Heart left ventricle (tissue), 16 donors: Measurements from ENCODE around the gene KIFBP. TPM values are rescaled to one million over a fixed set of nuclear protein-coding genes. Genes with fewer than 3 reads are reported as not detected.
"Not testable (repeated sequence)": the region's sequence is repeated elsewhere in the genome, so short reads cannot be mapped to it uniquely, and the experiment has no call there.

Experiments
- ATAC-seq, 4 donors: fragments of 200-7000 bp; cut with Tn5 transposase; one replicate each; pipeline ENCODE4 v1.9.1; 2020 to 2022; ENCODE audit warnings: moderate library complexity in 4 of 4, mild to moderate bottlenecking in 3 of 4, moderate number of reproducible peaks in 1 of 4
- DNase-seq, 5 donors: peaks; one replicate each; pipeline ENCODE4 v3.0.0-alpha.2; 2020
- H3K27ac ChIP-seq, 12 donors: fragments of 200-600 bp; sonication (generic) in 4 of 12; one replicate each; pipeline versions ENCODE4 v1.5.0 to v1.8.0; 2016 to 2022; ENCODE audit warnings: mild to moderate bottlenecking in 2 of 12
- H3K27me3 ChIP-seq, 9 donors: fragments of 200-600 bp; sonication (generic) in 2 of 9; one replicate each; pipeline versions ENCODE4 v1.5.1 to v1.8.0; 2016 to 2022; ENCODE audit warnings: mild to moderate bottlenecking in 3 of 9
- H3K36me3 ChIP-seq, 9 donors: fragments of 200-600 bp; sonication (generic) in 2 of 9; one replicate each; pipeline versions ENCODE4 v1.5.0 to v1.8.0; 2018 to 2022; ENCODE audit warnings: mild to moderate bottlenecking in 2 of 9
- H3K4me1 ChIP-seq, 12 donors: fragments of 200-600 bp; sonication (generic) in 4 of 12; one replicate each; pipeline versions ENCODE4 v1.5.0 to v1.8.0; 2016 to 2022; ENCODE audit warnings: mild to moderate bottlenecking in 3 of 12
- H3K4me3 ChIP-seq, 12 donors: fragments of 200-600 bp; sonication (generic) in 4 of 12; one replicate each; pipeline versions ENCODE4 v1.5.0 to v1.8.0; 2017 to 2022; ENCODE audit warnings: mild to moderate bottlenecking in 9 of 12, moderate library complexity in 4 of 12
- H3K9me3 ChIP-seq, 12 donors: fragments of 200-600 bp; sonication (generic) in 4 of 12; one replicate each; pipeline versions ENCODE4 v1.5.0 to v1.8.0; 2016 to 2022; ENCODE audit warnings: mild to moderate bottlenecking in 1 of 12
- POLR2A ChIP-seq, 2 donors: fragments of 450-650 bp; IDR thresholded peaks; one replicate each; pipeline ENCODE4 v1.6.1; 2017; ENCODE audit warnings: antibody characterized with exemption in 2 of 2, mild to moderate bottlenecking in 2 of 2, moderate library complexity in 2 of 2
- WGBS, 4 donors: extraction: QIAGEN DNeasy Blood & Tissue Kit in 2 of 4; methylation state at CpG; one replicate each; pipeline versions ENCODE4 v1.1.5 to v1.1.7; 2013 to 2018; 5-methylcytosine and 5-hydroxymethylcytosine counted together
- intact Hi-C, 10 donors: fragments of 100-400 bp; cut with DNase I; formaldehyde crosslinking; loops; one replicate each; pipeline versions ENCODE4 v1.11.1 to v1.14.2; 2022
- polyA plus RNA-seq, 2 donors: library from polyadenylated mRNA; stranded (reverse); fragments of 200-250 nt; gene quantifications; one replicate each; pipeline ENCODE4 v1.2.3, GENCODE V29; 2013
- total RNA-seq, 9 donors: library from RNA; depleted of rRNA in 2 of 9; stranded (reverse); fragments of >200 nt in 2 of 9; fragmentation: NEBNext Ultra II Directional in 3 of 9; extraction: Animal tissue kit (Norgen Biotek cat#: 25700) in 3 of 9; gene quantifications; one replicate each; pipeline versions ENCODE4 v1.1.0 to v1.2.4, GENCODE V29; 2016 to 2023
- TF ChIP-seq, protein P1 (sequence below), 12 donors: fragments of 200-600 bp; sonication (generic) in 4 of 12; IDR thresholded peaks; one replicate each; pipeline versions ENCODE4 v1.5.0 to v1.8.0; 2018 to 2022; ENCODE audit warnings: antibody characterized with exemption in 12 of 12, mild to moderate bottlenecking in 5 of 12
- donor health status: ischemic (EF 13 %, LVEDD 7.1; RV severe dilation, severe dysfunction).
- donor health status: healthy with polysubstance abuse.
- donor health status: DM: no; HTN: yes; CAD: no.
- donor health status: DM: no; HTN: no; CAD: no.
- donor health status: ischemic (EF 25% LVEDD 6.9; RV normal size, moderate dysfunction).
- donor health status: ischemic (EF 25% LVEDD 5.7; RV mildly dilated, moderate dysfunction).
- donor health status: healthy.
- donor health status: DM: yes; HTN: yes; CAD: no.
- donor health status: ischemic (EF 35%, LVEDD 5.7; RV mildly dilated, moderate dysfunction).
- donor health status: nonischemic (EF 11% LVEDD 7.7; RV severe dilation, severe dysfunction).
- donor health status: DM: yes; HTN: yes; CAD: no.
- donor health status: PGD.
- donor health status: ischemic (EF 29% LVEDD 5.4; RV normal size, mild dysfunction).
- donor health status: nonischemic (EF 23%, LVEDD 6.1; RV moderate dilation, normal function).

The KIFBP gene
- total and polyA plus RNA-seq, 11 donors = 21.4 to 70.6 (median 56.4) TPM

- Histone ChIP-seq H3K9me3 (no peaks in the 10 kb centered on the region), H3K4me3 (peak overlapping the region in 9 of 12 donors; percentile 4 to 96 (median 88)), H3K27me3 (no peaks in the 10 kb centered on the region), H3K27ac (peak overlapping the region in 3 of 12 donors; percentile 92 to 97 (median 95)), H3K4me1 (peaks cover 4 to 47% (median 21%) of the 10 kb centered on the region in 12 donors), H3K36me3 (peaks cover 0 to 47% (median 34%) of the 10 kb centered on the region in 9 donors)
- DNase-seq = no peak
- no peak for TF ChIP-seq POLR2A (IDR thresholded peaks at IDR 0.05)
- TF ChIP-seq, protein P1, sequence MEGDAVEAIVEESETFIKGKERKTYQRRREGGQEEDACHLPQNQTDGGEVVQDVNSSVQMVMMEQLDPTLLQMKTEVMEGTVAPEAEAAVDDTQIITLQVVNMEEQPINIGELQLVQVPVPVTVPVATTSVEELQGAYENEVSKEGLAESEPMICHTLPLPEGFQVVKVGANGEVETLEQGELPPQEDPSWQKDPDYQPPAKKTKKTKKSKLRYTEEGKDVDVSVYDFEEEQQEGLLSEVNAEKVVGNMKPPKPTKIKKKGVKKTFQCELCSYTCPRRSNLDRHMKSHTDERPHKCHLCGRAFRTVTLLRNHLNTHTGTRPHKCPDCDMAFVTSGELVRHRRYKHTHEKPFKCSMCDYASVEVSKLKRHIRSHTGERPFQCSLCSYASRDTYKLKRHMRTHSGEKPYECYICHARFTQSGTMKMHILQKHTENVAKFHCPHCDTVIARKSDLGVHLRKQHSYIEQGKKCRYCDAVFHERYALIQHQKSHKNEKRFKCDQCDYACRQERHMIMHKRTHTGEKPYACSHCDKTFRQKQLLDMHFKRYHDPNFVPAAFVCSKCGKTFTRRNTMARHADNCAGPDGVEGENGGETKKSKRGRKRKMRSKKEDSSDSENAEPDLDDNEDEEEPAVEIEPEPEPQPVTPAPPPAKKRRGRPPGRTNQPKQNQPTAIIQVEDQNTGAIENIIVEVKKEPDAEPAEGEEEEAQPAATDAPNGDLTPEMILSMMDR (IDR thresholded peaks at IDR 0.05) = no peak
- no peak for ATAC-seq
- WGBS, 4 donors = 61 to 77% (median 68%) methylated on average over 3 of the region's 3 CpGs
- intact Hi-C loops = no loop called here
These were observed 30.9 kb upstream of the KIFBP start for GRCh38 chr10:68957654-68958053.

GRCh38 chr10:68959695-68960527 lies 28.7 kb upstream of the KIFBP start:
- Histone ChIP-seq H3K36me3 (peaks cover 0 to 62% (median 52%) of the 10 kb centered on the region in 9 donors), H3K27ac (peak overlapping the region in 1 of 12 donors; percentile 13), H3K9me3 (no peaks in the 10 kb centered on the region), H3K4me1 (peaks cover 4 to 47% (median 21%) of the 10 kb centered on the region in 12 donors), H3K27me3 (no peaks in the 10 kb centered on the region), H3K4me3 (no peak overlapping the region)
- no peak for ATAC-seq
- no peak for DNase-seq
- TF ChIP-seq POLR2A (IDR thresholded peaks at IDR 0.05) = no peak
- TF ChIP-seq, protein P1 (IDR thresholded peaks at IDR 0.05) = no peak
- WGBS, 4 donors = 91 to 94% (median 92%) methylated on average over 4 of the region's 4 CpGs
- intact Hi-C loops = loop anchor here in 1 of 10 donors (5.0 kb wide), 1 partner anchor 288 kb away; no protein-coding TSS in a partner anchor

GRCh38 chr10:68963151-68963550 lies 25.5 kb upstream of the KIFBP start:
- intact Hi-C loops = loop anchor here in 1 of 10 donors (5.0 kb wide), 1 partner anchor 291 kb away; no protein-coding TSS in a partner anchor

DNA sequence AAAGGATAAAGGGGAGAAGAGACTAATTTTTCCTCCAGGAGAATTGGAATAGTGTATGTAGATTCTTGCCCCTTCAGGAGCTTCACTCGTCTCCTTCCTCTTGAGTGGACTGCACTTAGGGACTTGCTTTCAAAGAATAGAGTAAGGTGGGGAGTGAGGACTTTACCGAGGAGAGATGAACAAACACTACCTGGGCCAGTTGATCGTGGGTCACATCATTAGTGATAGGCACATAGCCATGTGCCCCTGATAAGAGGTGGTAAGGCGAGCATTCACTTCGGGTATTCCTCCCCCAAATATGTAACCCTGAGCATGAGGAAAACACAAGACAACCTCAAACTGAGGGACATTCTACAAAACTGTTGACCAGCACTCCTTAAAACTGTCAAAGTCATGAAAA lies 14.6 kb upstream of the KIFBP start:
- H3K36me3 ChIP-seq = peaks cover 0 to 100% (median 100%) of the 10 kb centered on the region in 9 donors
- H3K27me3 ChIP-seq = no peaks in the 10 kb centered on the region
- intact Hi-C loops = loop anchor here in 1 of 10 donors (10.0 kb wide), 1 partner anchor 221 kb away; no protein-coding TSS in a partner anchor
- no peak overlapping the region for H3K4me3 ChIP-seq
- TF ChIP-seq, protein P1 (IDR thresholded peaks at IDR 0.05) = no peak
- TF ChIP-seq POLR2A (IDR thresholded peaks at IDR 0.05) = no peak
- H3K27ac ChIP-seq = no peak overlapping the region
- WGBS, 4 donors = 79 to 90% (median 86%) methylated on average over 5 of the region's 5 CpGs
- no peaks in the 10 kb centered on the region for H3K4me1 ChIP-seq
- DNase-seq (no peak), ATAC-seq (no peak)
- H3K9me3 ChIP-seq = no peaks in the 10 kb centered on the region

More at GRCh38 chr10:68963151-68963550, 25.5 kb upstream of the KIFBP start:
- no peaks in the 10 kb centered on the region for H3K27me3 ChIP-seq
- H3K4me1 ChIP-seq = peaks cover 0 to 30% (median under 1%) of the 10 kb centered on the region in 12 donors
- DNase-seq (no peak), ATAC-seq (no peak)
- no peak overlapping the region for H3K27ac ChIP-seq
- H3K4me3 ChIP-seq = no peak overlapping the region
- H3K36me3 ChIP-seq = peaks cover 3 to 94% (median 85%) of the 10 kb centered on the region in 9 donors
- no peaks in the 10 kb centered on the region for H3K9me3 ChIP-seq
- WGBS, 4 donors = 88 to 95% (median 93%) methylated on average over 4 of the region's 4 CpGs
- TF ChIP-seq, protein P1 (IDR thresholded peaks at IDR 0.05) = no peak
- no peak for TF ChIP-seq POLR2A (IDR thresholded peaks at IDR 0.05)

DNA sequence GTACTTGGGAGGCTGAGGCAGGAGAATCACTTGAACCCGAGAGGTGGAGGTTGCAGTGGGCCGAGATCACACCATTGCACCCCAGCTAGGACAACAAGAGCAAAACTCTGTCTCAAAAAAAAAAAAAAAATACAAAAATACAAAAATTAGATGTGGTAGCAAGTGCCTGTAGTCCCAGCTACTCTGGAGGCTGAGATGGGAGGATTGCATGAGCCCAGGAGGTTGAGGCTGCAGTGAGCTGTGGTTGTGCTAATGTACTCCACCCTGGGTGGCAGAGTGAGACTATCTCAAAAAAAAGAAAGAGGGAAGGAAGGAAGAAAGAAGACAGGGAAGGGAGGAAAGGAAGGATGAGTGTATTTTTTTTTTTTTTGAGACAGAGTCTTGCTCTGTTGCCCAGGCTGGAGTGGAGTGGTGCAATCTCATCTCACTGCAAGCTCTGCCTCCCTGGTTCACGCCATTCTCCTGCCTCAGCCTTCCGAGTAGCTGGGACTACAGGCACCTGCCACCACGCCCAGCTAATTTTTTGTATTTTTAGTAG lies 12.6 kb upstream of the KIFBP start:
- intact Hi-C loops = loop anchor here in 1 of 10 donors (10.0 kb wide), 1 partner anchor 219 kb away; no protein-coding TSS in a partner anchor
- H3K27ac ChIP-seq = not testable (repeated sequence)
- H3K36me3 ChIP-seq = peaks cover 0 to 100% (median 98%) of the 10 kb centered on the region in 9 donors

DNA sequence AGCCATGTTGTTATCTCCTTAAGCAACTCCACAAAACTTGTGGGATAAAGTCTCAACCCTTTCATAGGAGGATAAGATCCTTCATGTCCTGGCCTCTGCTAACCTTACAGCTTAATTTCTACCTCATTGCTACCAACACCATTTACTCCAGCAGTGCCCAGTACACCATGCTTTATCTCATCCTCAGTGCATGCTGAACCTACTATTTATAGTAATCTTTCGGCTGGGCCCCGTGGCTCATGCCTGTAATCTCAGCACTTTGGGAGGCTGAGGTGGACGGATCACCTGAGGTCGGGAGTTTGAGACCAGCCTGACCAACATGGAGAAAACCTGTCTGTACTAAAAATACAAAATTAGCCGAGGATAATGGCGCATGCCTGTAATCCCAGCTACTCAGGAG lies 8.9 kb upstream of the KIFBP start:
- not testable (repeated sequence) for H3K9me3 ChIP-seq, DNase-seq, H3K4me1 ChIP-seq, H3K4me3 ChIP-seq, H3K27me3 ChIP-seq
- peaks cover 0 to 100% (median 83%) of the 10 kb centered on the region in 9 donors for H3K36me3 ChIP-seq
- H3K27ac ChIP-seq = peak overlapping the region in 3 of 12 donors; percentile 21 to 38 (median 35)
- WGBS, 4 donors = 55 to 69% (median 59%) methylated on average over 6 of the region's 6 CpGs
- peak in 3 of 4 donors; percentile 74 to 84 (median 78) for ATAC-seq
- intact Hi-C loops = loop anchor here in 1 of 10 donors (10.0 kb wide), 1 partner anchor 215 kb away; no protein-coding TSS in a partner anchor

More for the DNA sequence above, 12.6 kb upstream of the KIFBP start:
- not testable (repeated sequence) for H3K27me3 ChIP-seq, H3K4me1 ChIP-seq, ATAC-seq, H3K4me3 ChIP-seq, H3K9me3 ChIP-seq, DNase-seq
- WGBS, 4 donors = 94 to 98% (median 97%) methylated on average over 5 of the region's 5 CpGs
